Activated effector memory CD4-positive, alpha-beta T cell treated with Interleukin-2 at 50 U/mL for 16 hours (primary cell): Measurements from ENCODE around the gene TAOK3.
"Not testable (repeated sequence)": the region's sequence is repeated elsewhere in the genome, so short reads cannot be mapped to it uniquely, and the experiment has no call there.

Source experiments
- DNase-seq: peaks from one replicate; pipeline ENCODE4 v3.0.0-alpha.2; 2020

The TAOK3 gene

GRCh38 chr12:118188690-118189371 lies 183.9 kb downstream of the TAOK3 start:
- DNase-seq, result no peak

- no peak for DNase-seq
Measured at GRCh38 chr12:118187751-118188435, 184.8 kb downstream of the TAOK3 start.

- no peak for DNase-seq
Measured at GRCh38 chr12:118185602-118186397, 186.9 kb downstream of the TAOK3 start.

- no peak for DNase-seq
Measured at GRCh38 chr12:118183711-118184110, 189.0 kb downstream of the TAOK3 start.

GRCh38 chr12:118183155-118183554 lies 189.6 kb downstream of the TAOK3 start:
- DNase-seq, result no peak

- no peak for DNase-seq
Measured at GRCh38 chr12:118175823-118176447, 196.8 kb downstream of the TAOK3 start.

- DNase-seq, result no peak
Measured at GRCh38 chr12:118166946-118167345, 205.8 kb downstream of the TAOK3 start.

- DNase-seq, result no peak
Measured at GRCh38 chr12:118164798-118165486, 207.8 kb downstream of the TAOK3 start.

GRCh38 chr12:118160536-118160935 lies 212.2 kb downstream of the TAOK3 start:
- DNase-seq, result no peak

GRCh38 chr12:118151755-118152154 lies 221.0 kb downstream of the TAOK3 start:
- DNase-seq, result no peak

- DNase-seq, result no peak
Measured at GRCh38 chr12:118150625-118151024, 222.1 kb downstream of the TAOK3 start.

- DNase-seq, result no peak
Measured at GRCh38 chr12:118148287-118148686, 224.4 kb downstream of the TAOK3 start.

- no peak for DNase-seq
Measured at GRCh38 chr12:118145798-118146156, 226.9 kb downstream of the TAOK3 start.

GRCh38 chr12:118145113-118145797 lies 227.5 kb downstream of the TAOK3 start:
- DNase-seq, result no peak

- DNase-seq, result no peak
Measured at GRCh38 chr12:118144499-118144898, 228.2 kb downstream of the TAOK3 start.

GRCh38 chr12:118140825-118141224 lies 231.9 kb downstream of the TAOK3 start:
- no peak for DNase-seq

- DNase-seq, result no peak
Measured at GRCh38 chr12:118137148-118137678, 235.5 kb downstream of the TAOK3 start.

GRCh38 chr12:118136559-118137003 lies 236.1 kb downstream of the TAOK3 start:
- peak; percentile 17 for DNase-seq

GRCh38 chr12:118135788-118136558 lies 236.7 kb downstream of the TAOK3 start, which contains the start of gene PEBP1:
PEBP1 (plus strand) TSS chr12:118136124; CDS start chr12:118136210, 86 bp downstream.
- peak; percentile 91 for DNase-seq

GRCh38 chr12:118129436-118129835 lies 243.3 kb downstream of the TAOK3 start:
- DNase-seq, result not testable (repeated sequence)

- DNase-seq, result no peak
Measured at GRCh38 chr12:118127867-118128266, 244.8 kb downstream of the TAOK3 start.
